ENCODE measurements around the gene HSP90AB1. TPM values are rescaled to one million over a fixed set of nuclear protein-coding genes. Genes with fewer than 3 reads are reported as not detected.

The HSP90AB1 gene
- total RNA-seq, 4 donors from 2014 or later: 356 to 729 (median 499) TPM

- H3K36me3 ChIP-seq: no peaks in the 10 kb centered on the region
- no peak for DNase-seq (ENCODE audit: extremely low spot score)
- WGBS: 75% methylated on average over 11 of the region's 16 CpGs
- H3K4me3 ChIP-seq: no peak overlapping the region
- peaks cover 51 to 67% (median 66%) of the 10 kb centered on the region in 4 donors for H3K4me1 ChIP-seq
- peak overlapping the region; percentile 95 to 98 (median 96) for H3K27ac ChIP-seq (replicated peaks in 1 of 4)
- no peaks in the 10 kb centered on the region for H3K27me3 ChIP-seq
- no peaks in the 10 kb centered on the region for H3K9me3 ChIP-seq
- TF ChIP-seq POLR2AphosphoS5 (IDR thresholded peaks at IDR 0.05): peak; percentile 6 to 30
- no peak for TF ChIP-seq CTCF (IDR thresholded peaks at IDR 0.05)
- TF ChIP-seq EP300 (IDR thresholded peaks at IDR 0.05): no peak
- intact Hi-C loops (cut with DNase I): loop anchor here (5.0 kb wide), 1 partner anchor 40 kb away; no protein-coding TSS in a partner anchor
These were observed 29.4 kb upstream of the HSP90AB1 start for GRCh38 chr6:44217332-44218143.

- WGBS: 7% methylated on average over 13 of the region's 45 CpGs
- H3K27ac ChIP-seq (replicated peaks in 1 of 4): peak overlapping the region; percentile 95 to 98 (median 96)
- no peaks in the 10 kb centered on the region for H3K27me3 ChIP-seq
- no peaks in the 10 kb centered on the region for H3K36me3 ChIP-seq
- intact Hi-C loops (cut with DNase I): loop anchor here (5.0 kb wide), 1 partner anchor 42 kb away; no protein-coding TSS in a partner anchor
- TF ChIP-seq EP300 (IDR thresholded peaks at IDR 0.05) (no peak), CTCF (IDR thresholded peaks at IDR 0.05) (no peak), POLR2AphosphoS5 (IDR thresholded peaks at IDR 0.05) (peak; percentile 83 to 92), POLR2A (IDR thresholded peaks at IDR 0.05; ENCODE audit: low read depth) (peak; percentile 53)
- DNase-seq (ENCODE audit: extremely low spot score): peak; percentile 95
- peaks cover 59 to 83% (median 78%) of the 10 kb centered on the region in 4 donors for H3K4me1 ChIP-seq
- H3K9me3 ChIP-seq: no peaks in the 10 kb centered on the region
- H3K4me3 ChIP-seq: peak overlapping the region; percentile 62 to 75 (median 68)
These were observed 27.7 kb upstream of the HSP90AB1 start for GRCh38 chr6:44219053-44219814.

GRCh38 chr6:44219815-44220784 is 26.8 kb upstream of the HSP90AB1 start:
- DNase-seq (ENCODE audit: extremely low spot score): no peak
- Histone ChIP-seq H3K4me1 (peaks cover 68 to 92% (median 87%) of the 10 kb centered on the region in 4 donors), H3K9me3 (no peaks in the 10 kb centered on the region), H3K4me3 (peak overlapping the region; percentile 62 to 75 (median 68)), H3K27me3 (no peaks in the 10 kb centered on the region), H3K36me3 (no peaks in the 10 kb centered on the region), H3K27ac (replicated peaks in 1 of 4) (peak overlapping the region; percentile 95 to 98 (median 96))
- TF ChIP-seq POLR2A (IDR thresholded peaks at IDR 0.05; ENCODE audit: low read depth): no peak
- intact Hi-C loops (cut with DNase I): loop anchor here (5.0 kb wide), 1 partner anchor 43 kb away; no protein-coding TSS in a partner anchor
- 83% methylated on average over 18 of the region's 28 CpGs for WGBS

- no peak for DNase-seq (ENCODE audit: extremely low spot score)
- intact Hi-C loops (cut with DNase I): no loop called here
- TF ChIP-seq POLR2AphosphoS5 (IDR thresholded peaks at IDR 0.05): no peak
- TF ChIP-seq POLR2A (IDR thresholded peaks at IDR 0.05; ENCODE audit: low read depth): no peak
- no peak for TF ChIP-seq CTCF (IDR thresholded peaks at IDR 0.05)
- TF ChIP-seq EP300 (IDR thresholded peaks at IDR 0.05): no peak
- Histone ChIP-seq H3K27ac (replicated peaks in 1 of 4) (peak overlapping the region; percentile 95 to 98 (median 96)), H3K27me3 (no peaks in the 10 kb centered on the region), H3K9me3 (no peaks in the 10 kb centered on the region), H3K36me3 (no peaks in the 10 kb centered on the region), H3K4me3 (peak overlapping the region in 3 of 4 donors; percentile 3 to 75 (median 75)), H3K4me1 (peaks cover 76 to 100% (median 94%) of the 10 kb centered on the region in 4 donors)
- WGBS: 69% methylated on average over 4 of the region's 4 CpGs
These were observed 26.0 kb upstream of the HSP90AB1 start for GRCh38 chr6:44220913-44221290.

All from esophagus muscularis mucosa (tissue), 4 donors.